Vagina (tissue), 2 donors: ENCODE data around the gene LIN9.

ENCODE experiments used
- CTCF ChIP-seq, 3 experiments: fragments of 450-650 bp in 2 of 3; fragments of 200-600 bp in 1 of 3; sonication (generic) in 1 of 3; IDR thresholded peaks; one replicate each; pipeline ENCODE4 v1.5.1; 2017 to 2019; ENCODE audit warnings: antibody characterized with exemption in 3 of 3, mild to moderate bottlenecking in 2 of 3, moderate library complexity in 2 of 3
- POLR2AphosphoS5 ChIP-seq, 2 donors: sonication (generic); formaldehyde crosslinking; IDR thresholded peaks; one replicate each; pipeline ENCODE4 v1.9.0; 2017; ENCODE audit warnings: antibody characterized with exemption in 2 of 2, mild to moderate bottlenecking in 2 of 2, low read depth in 1 of 2; ENCODE audit not compliant: insufficient read depth in 1 of 2

GRCh38 chr1:226349081-226349480 is 40.1 kb upstream of the LIN9 start:
- TF ChIP-seq CTCF (IDR thresholded peaks at IDR 0.05) = no peak
- TF ChIP-seq POLR2AphosphoS5 (IDR thresholded peaks at IDR 0.05; ENCODE audit: insufficient read depth in 1 of 2, low read depth in 1 of 2) = no peak
